ENCODE measurements around the gene TRPV4.

- TF ChIP-seq CTCF (IDR thresholded peaks at IDR 0.05; ENCODE audit: poor library complexity) (no peak), EZH2phosphoT487 (IDR thresholded peaks at IDR 0.05; ENCODE audit: low read depth, severe bottlenecking, unreplicated experiment) (no peak), EZH2 (IDR thresholded peaks at IDR 0.05; ENCODE audit: borderline replicate concordance) (no peak)
Measured at GRCh38 chr12:109765446-109765810, 67.8 kb downstream of the TRPV4 start.

Data from hepatocyte (in vitro differentiated cells).